Stimulated activated naive B cell treated with anti-CD40 and anti-IgM and Interleukin-4, amounts not matched to agents 10 μg/mL and 1 μg/mL and 100 μg/mL, for 72 hours (primary cell): ENCODE measurements around the gene TWNK.

Experiments
- ATAC-seq, 2 donors: fragments of 150-1000 bp; cut with Tn5 transposase; replicated peaks; 2 replicates each; pipeline ENCODE4 v1.10.0; 2021; ENCODE audit warnings: moderate library complexity in 1 of 2
- DNase-seq: peaks from one replicate; pipeline ENCODE4 v3.0.0; 2021
- H3K27ac Mint-ChIP-seq: one replicate; pipeline ENCODE4 v1.8.0; 2022; ENCODE audit warnings: mild to moderate bottlenecking, mixed read lengths
- H3K27me3 Mint-ChIP-seq, 2 donors: one replicate each; pipeline ENCODE4 v1.8.0; 2022; ENCODE audit warnings: mixed read lengths in 2 of 2
- H3K36me3 Mint-ChIP-seq, 2 donors: one replicate each; pipeline ENCODE4 v1.8.0; 2022; ENCODE audit warnings: mixed read lengths in 2 of 2, mild to moderate bottlenecking in 1 of 2
- H3K4me1 Mint-ChIP-seq, 2 donors: one replicate each; pipeline ENCODE4 v1.8.0; 2022; ENCODE audit warnings: mixed read lengths in 2 of 2, mild to moderate bottlenecking in 1 of 2
- H3K4me3 Mint-ChIP-seq, 2 donors: one replicate each; pipeline ENCODE4 v1.8.0; 2022; ENCODE audit warnings: mild to moderate bottlenecking in 2 of 2, mixed read lengths in 2 of 2, moderate library complexity in 1 of 2
- H3K9me3 Mint-ChIP-seq, 2 donors: one replicate each; pipeline ENCODE4 v1.8.0; 2022; ENCODE audit warnings: mixed read lengths in 2 of 2, mild to moderate bottlenecking in 1 of 2

The TWNK gene

GRCh38 chr10:100997360-100998182, 10.2 kb downstream of the TWNK start:
- H3K27me3 Mint-ChIP-seq = no peaks in the 10 kb centered on the region
- peak; percentile 68 for DNase-seq

GRCh38 chr10:100998183-100998990, 11.0 kb downstream of the TWNK start:
- DNase-seq = peak; percentile 46
- peak; percentile 43 to 46 for ATAC-seq
- H3K27ac Mint-ChIP-seq = peak overlapping the region; percentile 90
- peak overlapping the region; percentile 82 to 84 for H3K4me3 Mint-ChIP-seq
- no peaks in the 10 kb centered on the region for H3K9me3 Mint-ChIP-seq
- H3K27me3 Mint-ChIP-seq = no peaks in the 10 kb centered on the region
- H3K36me3 Mint-ChIP-seq = peaks cover 12 to 14% of the 10 kb centered on the region in 2 donors
- H3K4me1 Mint-ChIP-seq = peaks cover 26 to 42% of the 10 kb centered on the region in 2 donors

More at GRCh38 chr10:100997360-100998182, 10.2 kb downstream of the TWNK start:
- ATAC-seq = peak; percentile 36 to 49
- Mint-ChIP-seq H3K4me1 (peaks cover 26 to 46% of the 10 kb centered on the region in 2 donors), H3K9me3 (no peaks in the 10 kb centered on the region), H3K36me3 (peaks cover 14 to 20% of the 10 kb centered on the region in 2 donors), H3K4me3 (peak overlapping the region; percentile 82 to 84), H3K27ac (peak overlapping the region; percentile 90)

GRCh38 chr10:100998991-100999741, 11.8 kb downstream of the TWNK start:
- H3K9me3 Mint-ChIP-seq = no peaks in the 10 kb centered on the region
- H3K36me3 Mint-ChIP-seq = peaks cover 10 to 16% of the 10 kb centered on the region in 2 donors
- H3K27ac Mint-ChIP-seq = peak overlapping the region; percentile 90
- ATAC-seq = peak; percentile 69 to 71
- peak; percentile 70 for DNase-seq
- H3K27me3 Mint-ChIP-seq = no peaks in the 10 kb centered on the region
- peak overlapping the region; percentile 82 to 84 for H3K4me3 Mint-ChIP-seq
- peaks cover 26 to 39% of the 10 kb centered on the region in 2 donors for H3K4me1 Mint-ChIP-seq

GRCh38 chr10:100999742-101000126, 12.4 kb downstream of the TWNK start, which contains the start of gene LZTS2:
TSS of gene LZTS2 (plus strand) at chr10:100999808. CDS start at chr10:101002539, 2,731 bp downstream.
- Mint-ChIP-seq H3K27ac (peak within 1 kb of the TSS; percentile 90), H3K27me3 (no peaks in the 10 kb centered on the region), H3K4me3 (peak within 1 kb of the TSS; percentile 84), H3K9me3 (no peaks in the 10 kb centered on the region), H3K36me3 (peaks cover 10 to 12% of the 10 kb centered on the region in 2 donors), H3K4me1 (peaks cover 26 to 34% of the 10 kb centered on the region in 2 donors)
- peak in 1 of 2 donors; percentile 10 for ATAC-seq
- no peak for DNase-seq

GRCh38 chr10:101000127-101000914, 13.0 kb downstream of the TWNK start:
- H3K4me1 Mint-ChIP-seq = peaks cover 26 to 34% of the 10 kb centered on the region in 2 donors
- no peaks in the 10 kb centered on the region for H3K9me3 Mint-ChIP-seq
- H3K36me3 Mint-ChIP-seq = peaks cover 13 to 15% of the 10 kb centered on the region in 2 donors
- peak overlapping the region; percentile 61 to 84 for H3K4me3 Mint-ChIP-seq
- DNase-seq (no peak), ATAC-seq (no peak)
- no peaks in the 10 kb centered on the region for H3K27me3 Mint-ChIP-seq
- peak overlapping the region; percentile 84 for H3K27ac Mint-ChIP-seq

- Mint-ChIP-seq H3K27ac (peak overlapping the region; percentile 1), H3K4me1 (peaks cover 26 to 34% of the 10 kb centered on the region in 2 donors), H3K27me3 (no peaks in the 10 kb centered on the region), H3K4me3 (peak overlapping the region; percentile 61 to 84), H3K36me3 (peaks cover 14 to 16% of the 10 kb centered on the region in 2 donors), H3K9me3 (no peaks in the 10 kb centered on the region)
- DNase-seq (no peak), ATAC-seq (no peak)
Observed at GRCh38 chr10:101000915-101001658, 13.7 kb downstream of the TWNK start.

- Mint-ChIP-seq H3K4me1 (peaks cover 22 to 28% of the 10 kb centered on the region in 2 donors), H3K4me3 (no peak overlapping the region), H3K27ac (no peak overlapping the region), H3K27me3 (no peaks in the 10 kb centered on the region), H3K9me3 (no peaks in the 10 kb centered on the region), H3K36me3 (peaks cover 12 to 19% of the 10 kb centered on the region in 2 donors)
- ATAC-seq (no peak), DNase-seq (no peak)
Observed at GRCh38 chr10:101001659-101002035, 14.3 kb downstream of the TWNK start.

GRCh38 chr10:101002456-101002855, 15.1 kb downstream of the TWNK start:
- DNase-seq = no peak
- no peak overlapping the region for H3K4me3 Mint-ChIP-seq
- H3K9me3 Mint-ChIP-seq = no peaks in the 10 kb centered on the region
- no peaks in the 10 kb centered on the region for H3K27me3 Mint-ChIP-seq
- H3K4me1 Mint-ChIP-seq = peaks cover 21 to 27% of the 10 kb centered on the region in 2 donors
- peaks cover 12 to 19% of the 10 kb centered on the region in 2 donors for H3K36me3 Mint-ChIP-seq
- H3K27ac Mint-ChIP-seq = no peak overlapping the region
- ATAC-seq = no peak

- H3K36me3 Mint-ChIP-seq = peaks cover 12 to 19% of the 10 kb centered on the region in 2 donors
- no peak overlapping the region for H3K4me3 Mint-ChIP-seq
- DNase-seq (no peak), ATAC-seq (no peak)
- peak overlapping the region; percentile 42 for H3K27ac Mint-ChIP-seq
- peaks cover 13 to 17% of the 10 kb centered on the region in 2 donors for H3K4me1 Mint-ChIP-seq
- no peaks in the 10 kb centered on the region for H3K27me3 Mint-ChIP-seq
- no peaks in the 10 kb centered on the region for H3K9me3 Mint-ChIP-seq
Observed at GRCh38 chr10:101003639-101004206, 16.4 kb downstream of the TWNK start.

- no peaks in the 10 kb centered on the region for H3K27me3 Mint-ChIP-seq
- no peak overlapping the region for H3K27ac Mint-ChIP-seq
- H3K36me3 Mint-ChIP-seq = peaks cover 12 to 19% of the 10 kb centered on the region in 2 donors
- H3K4me3 Mint-ChIP-seq = no peak overlapping the region
- ATAC-seq = no peak
- peaks cover 9% of the 10 kb centered on the region in 2 donors for H3K4me1 Mint-ChIP-seq
- DNase-seq = no peak
- no peaks in the 10 kb centered on the region for H3K9me3 Mint-ChIP-seq
Observed at GRCh38 chr10:101005361-101005760, 18.0 kb downstream of the TWNK start.

- peaks cover 12 to 17% of the 10 kb centered on the region in 2 donors for H3K36me3 Mint-ChIP-seq
- DNase-seq (no peak), ATAC-seq (no peak)
- H3K4me3 Mint-ChIP-seq = no peak overlapping the region
- H3K27ac Mint-ChIP-seq = no peak overlapping the region
- no peaks in the 10 kb centered on the region for H3K9me3 Mint-ChIP-seq
- no peaks in the 10 kb centered on the region for H3K27me3 Mint-ChIP-seq
- H3K4me1 Mint-ChIP-seq = peaks cover 3 to 4% of the 10 kb centered on the region in 2 donors
Observed at GRCh38 chr10:101005869-101006567, 18.7 kb downstream of the TWNK start.

- no peak for ATAC-seq
- Mint-ChIP-seq H3K27me3 (no peaks in the 10 kb centered on the region), H3K4me1 (no peaks in the 10 kb centered on the region), H3K4me3 (no peak overlapping the region), H3K9me3 (no peaks in the 10 kb centered on the region), H3K27ac (no peak overlapping the region), H3K36me3 (peaks cover 9 to 15% of the 10 kb centered on the region in 2 donors)
- DNase-seq = no peak
Observed at GRCh38 chr10:101006593-101007098, 19.3 kb downstream of the TWNK start.
